Astrocyte (in vitro differentiated cells and primary cell): ENCODE data around the gene OCA2. TPM values are rescaled to one million over a fixed set of nuclear protein-coding genes. Genes with fewer than 3 reads are reported as not detected.

Experiments
- DNase-seq: peaks from one replicate; pipeline ENCODE4 v3.0.0-alpha.2; 2010; ENCODE audit warnings: low read depth
- FAIRE-seq: peaks from 2 replicates; lab custom pipeline; 2011; peaks lifted over from hg19 to GRCh38; lab: Jason Lieb, UNC
- H2AFZ ChIP-seq: 2 replicates; pipeline ENCODE4 v1.6.0; 2012; ENCODE audit warnings: low read depth, low read length, inconsistent platforms
- H3K27ac ChIP-seq: 2 replicates; pipeline ENCODE4 v1.5.1; 2011; ENCODE audit warnings: low read depth, low read length, inconsistent platforms
- H3K27me3 ChIP-seq: 2 replicates; pipeline ENCODE4 v1.6.0; 2011; ENCODE audit warnings: low read length, inconsistent platforms; ENCODE audit not compliant: insufficient read depth
- H3K36me3 ChIP-seq: 2 replicates; pipeline ENCODE4 v1.5.1; 2011; ENCODE audit warnings: low read length, inconsistent platforms; ENCODE audit not compliant: insufficient read depth
- H3K4me1 ChIP-seq: 2 replicates; pipeline ENCODE4 v1.5.1; 2011; ENCODE audit warnings: low read length, inconsistent platforms; ENCODE audit not compliant: insufficient read depth
- H3K4me2 ChIP-seq: 2 replicates; pipeline ENCODE4 v1.6.0; 2012; ENCODE audit warnings: low read length, inconsistent platforms
- H3K4me3 ChIP-seq: 2 replicates; pipeline ENCODE4 v1.5.1; 2011; ENCODE audit warnings: low read depth, mild to moderate bottlenecking, low read length, inconsistent platforms; ENCODE audit not compliant: insufficient read depth
- H3K79me2 ChIP-seq: 2 replicates; pipeline ENCODE4 v1.6.0; 2012; ENCODE audit warnings: mild to moderate bottlenecking, low read length, inconsistent platforms; ENCODE audit not compliant: insufficient read depth
- H3K9ac ChIP-seq: 2 replicates; pipeline ENCODE4 v1.6.0; 2012; ENCODE audit warnings: mild to moderate bottlenecking, low read length, inconsistent platforms
- H3K9me3 ChIP-seq: 2 replicates; pipeline ENCODE4 v1.5.1; 2012; ENCODE audit warnings: low read depth, mild to moderate bottlenecking, low read length, inconsistent platforms; ENCODE audit not compliant: insufficient read depth
- H4K20me1 ChIP-seq: 2 replicates; pipeline ENCODE4 v1.6.0; 2012; ENCODE audit warnings: low read length, inconsistent platforms; ENCODE audit not compliant: insufficient read depth
- H3K27ac Mint-ChIP-seq: one replicate; pipeline ENCODE4 v1.8.0; 2021; ENCODE audit warnings: mild to moderate bottlenecking, mixed read lengths; ENCODE audit not compliant: unreplicated experiment
- H3K27me3 Mint-ChIP-seq: one replicate; pipeline ENCODE4 v1.8.0; 2021; ENCODE audit warnings: low read depth, mixed read lengths; ENCODE audit not compliant: unreplicated experiment
- H3K36me3 Mint-ChIP-seq: one replicate; pipeline ENCODE4 v1.8.0; 2021; ENCODE audit warnings: low read depth, mixed read lengths; ENCODE audit not compliant: unreplicated experiment
- H3K4me1 Mint-ChIP-seq: one replicate; pipeline ENCODE4 v1.8.0; 2021; ENCODE audit warnings: low read depth, mixed read lengths; ENCODE audit not compliant: unreplicated experiment
- H3K4me3 Mint-ChIP-seq: one replicate; pipeline ENCODE4 v1.8.0; 2021; ENCODE audit warnings: mild to moderate bottlenecking, moderate library complexity, mixed read lengths; ENCODE audit not compliant: unreplicated experiment
- H3K9me3 Mint-ChIP-seq: one replicate; pipeline ENCODE4 v1.8.0; 2021; ENCODE audit warnings: mild to moderate bottlenecking, mixed read lengths; ENCODE audit not compliant: unreplicated experiment
- CTCF ChIP-seq: IDR thresholded peaks from 2 replicates; pipeline ENCODE4 v1.5.1; 2011; ENCODE audit warnings: low read depth, mild to moderate bottlenecking, inconsistent platforms, low read length, moderate library complexity; ENCODE audit not compliant: insufficient read depth
- EZH2 ChIP-seq: IDR thresholded peaks from 2 replicates; pipeline ENCODE4 v1.6.1; 2012; ENCODE audit warnings: mild to moderate bottlenecking, low read length, inconsistent platforms; ENCODE audit not compliant: insufficient read depth
- total RNA-seq: library from RNA; stranded (reverse); gene quantifications from 2 replicates; pipeline ENCODE4 v1.2.1, GENCODE V29; 2021

The OCA2 gene
- total RNA-seq, 1 donor from 2014 or later = 2.9 TPM

GRCh38 chr15:28020644-28021043 is 78.5 kb downstream of the OCA2 start:
- Histone ChIP-seq H3K27ac (no peak overlapping the region), H2AFZ (no peak overlapping the region), H4K20me1 (no peaks in the 10 kb centered on the region), H3K4me3 (no peak overlapping the region), H3K36me3 (no peaks in the 10 kb centered on the region), H3K79me2 (no peaks in the 10 kb centered on the region), H3K4me2 (no peak overlapping the region), H3K9ac (no peak overlapping the region), H3K27me3 (no peaks in the 10 kb centered on the region), H3K4me1 (peaks cover 7% of the 10 kb centered on the region), H3K9me3 (no peaks in the 10 kb centered on the region)
- H3K36me3 Mint-ChIP-seq = peaks cover 1% of the 10 kb centered on the region
- H3K9me3 Mint-ChIP-seq = no peaks in the 10 kb centered on the region
- TF ChIP-seq CTCF (no peak), EZH2 (no peak)
- FAIRE-seq (no peak), DNase-seq (no peak)
- H3K27ac Mint-ChIP-seq = no peak overlapping the region
- H3K4me1 Mint-ChIP-seq = peaks cover 16% of the 10 kb centered on the region
- H3K4me3 Mint-ChIP-seq = no peak overlapping the region
- peaks cover 18% of the 10 kb centered on the region for H3K27me3 Mint-ChIP-seq

- Mint-ChIP-seq H3K9me3 (no peaks in the 10 kb centered on the region), H3K4me3 (no peak overlapping the region), H3K36me3 (peaks cover 1% of the 10 kb centered on the region), H3K4me1 (peaks cover 16% of the 10 kb centered on the region), H3K27me3 (peaks cover 17% of the 10 kb centered on the region), H3K27ac (no peak overlapping the region)
- DNase-seq (no peak), FAIRE-seq (no peak)
- no peak overlapping the region for H3K4me3 ChIP-seq
- H3K9ac ChIP-seq = no peak overlapping the region
- H3K79me2 ChIP-seq = no peaks in the 10 kb centered on the region
- peaks cover 7% of the 10 kb centered on the region for H3K4me1 ChIP-seq
- TF ChIP-seq CTCF (no peak), EZH2 (no peak)
- no peak overlapping the region for H3K27ac ChIP-seq
- H3K9me3 ChIP-seq = no peaks in the 10 kb centered on the region
- H2AFZ ChIP-seq = no peak overlapping the region
- no peaks in the 10 kb centered on the region for H4K20me1 ChIP-seq
- no peaks in the 10 kb centered on the region for H3K36me3 ChIP-seq
- no peaks in the 10 kb centered on the region for H3K27me3 ChIP-seq
- no peak overlapping the region for H3K4me2 ChIP-seq
Measured at GRCh38 chr15:28019594-28020309, 79.4 kb downstream of the OCA2 start.

GRCh38 chr15:28018291-28019044 is 80.6 kb downstream of the OCA2 start:
- Histone ChIP-seq H3K4me2 (no peak overlapping the region), H2AFZ (no peak overlapping the region), H4K20me1 (no peaks in the 10 kb centered on the region), H3K4me3 (no peak overlapping the region), H3K9ac (no peak overlapping the region), H3K36me3 (no peaks in the 10 kb centered on the region), H3K9me3 (no peaks in the 10 kb centered on the region), H3K27ac (no peak overlapping the region), H3K79me2 (no peaks in the 10 kb centered on the region), H3K4me1 (peaks cover 7% of the 10 kb centered on the region), H3K27me3 (no peaks in the 10 kb centered on the region)
- H3K4me3 Mint-ChIP-seq = no peak overlapping the region
- peaks cover 1% of the 10 kb centered on the region for H3K36me3 Mint-ChIP-seq
- H3K27ac Mint-ChIP-seq = no peak overlapping the region
- H3K9me3 Mint-ChIP-seq = peaks cover 3% of the 10 kb centered on the region
- TF ChIP-seq CTCF (no peak), EZH2 (no peak)
- peaks cover 13% of the 10 kb centered on the region for H3K27me3 Mint-ChIP-seq
- peaks cover 16% of the 10 kb centered on the region for H3K4me1 Mint-ChIP-seq
- DNase-seq (no peak), FAIRE-seq (no peak)
